H9 (cell line): ENCODE measurements around the gene CSTPP1. TPM values are rescaled to one million over a fixed set of nuclear protein-coding genes. Genes with fewer than 3 reads are reported as not detected.

ENCODE experiments used
- DNase-seq: peaks from one replicate; pipeline ENCODE4 v3.0.0-alpha.2; 2017
- H2AFZ ChIP-seq: one replicate; pipeline ENCODE4 v1.6.1; 2013; ENCODE audit warnings: mild to moderate bottlenecking, low read length, control low read depth, moderate library complexity
- H2AK5ac ChIP-seq: 2 replicates; pipeline ENCODE4 v1.6.1; 2013; ENCODE audit warnings: low read length, control low read depth, mixed read lengths; ENCODE audit not compliant: insufficient read length
- H2BK120ac ChIP-seq: one replicate; pipeline ENCODE4 v1.6.1; 2013; ENCODE audit warnings: low read depth, mild to moderate bottlenecking, low read length, control low read depth, inconsistent platforms; ENCODE audit not compliant: poor library complexity, severe bottlenecking
- H2BK12ac ChIP-seq: 2 replicates; pipeline ENCODE4 v1.6.1; 2013; ENCODE audit warnings: low read length, control low read depth, mixed read lengths, low read depth; ENCODE audit not compliant: insufficient read length
- H2BK15ac ChIP-seq: 2 replicates; pipeline ENCODE4 v1.6.1; 2013; ENCODE audit warnings: low read depth, low read length, control low read depth
- H2BK20ac ChIP-seq: one replicate; pipeline ENCODE4 v1.6.1; 2013; ENCODE audit warnings: low read depth, mild to moderate bottlenecking, low read length, control low read depth, inconsistent platforms; ENCODE audit not compliant: poor library complexity, severe bottlenecking
- H2BK5ac ChIP-seq: 2 replicates; pipeline ENCODE4 v1.6.1; 2013; ENCODE audit warnings: low read length, control low read depth, mixed read lengths; ENCODE audit not compliant: insufficient read length
- H3K14ac ChIP-seq: 2 replicates; pipeline ENCODE4 v1.6.1; 2013; ENCODE audit warnings: low read length, control low read depth; ENCODE audit not compliant: insufficient read depth
- H3K18ac ChIP-seq: 2 replicates; pipeline ENCODE4 v1.6.1; 2013; ENCODE audit warnings: low read depth, mild to moderate bottlenecking, mixed read lengths, low read length, control low read depth; ENCODE audit not compliant: insufficient read length
- H3K23ac ChIP-seq: 2 replicates; pipeline ENCODE4 v1.6.1; 2013; ENCODE audit warnings: low read length, control low read depth, mixed read lengths, low read depth; ENCODE audit not compliant: insufficient read length
- H3K23me2 ChIP-seq: 2 replicates; pipeline ENCODE4 v1.6.1; 2013; ENCODE audit warnings: low read depth, mild to moderate bottlenecking, mixed read lengths, low read length, control low read depth; ENCODE audit not compliant: insufficient read length, poor library complexity, severe bottlenecking
- H3K27ac ChIP-seq: 2 replicates; pipeline ENCODE4 v1.5.1; 2013; ENCODE audit warnings: low read length, control low read depth, mixed read lengths, low read depth; ENCODE audit not compliant: insufficient read length
- H3K27me3 ChIP-seq: 2 replicates; pipeline ENCODE4 v1.6.1; 2013; ENCODE audit warnings: low read length, control low read depth, inconsistent platforms; ENCODE audit not compliant: insufficient read depth
- H3K4ac ChIP-seq: 2 replicates; pipeline ENCODE4 v1.6.1; 2013; ENCODE audit warnings: low read depth, mild to moderate bottlenecking, control low read depth, inconsistent platforms, low read length, moderate library complexity
- H3K4me1 ChIP-seq: 2 replicates; pipeline ENCODE4 v1.6.1; 2013; ENCODE audit warnings: low read length, control low read depth, inconsistent platforms; ENCODE audit not compliant: insufficient read depth
- H3K4me2 ChIP-seq: 2 replicates; pipeline ENCODE4 v1.6.1; 2013; ENCODE audit warnings: low read length, control low read depth, mixed read lengths; ENCODE audit not compliant: insufficient read length, insufficient read depth
- H3K56ac ChIP-seq: 2 replicates; pipeline ENCODE4 v1.6.1; 2013; ENCODE audit warnings: low read depth, mild to moderate bottlenecking, mixed read lengths, low read length, control low read depth; ENCODE audit not compliant: insufficient read length
- H3K79me1 ChIP-seq: 2 replicates; pipeline ENCODE4 v1.6.1; 2013; ENCODE audit warnings: low read depth, mild to moderate bottlenecking, moderate library complexity, low read length, control low read depth, inconsistent platforms; ENCODE audit not compliant: insufficient read depth, poor library complexity, severe bottlenecking
- H3K79me2 ChIP-seq: 2 replicates; pipeline ENCODE4 v1.6.1; 2013; ENCODE audit warnings: low read length, control low read depth, inconsistent platforms; ENCODE audit not compliant: insufficient read depth
- H3K9ac ChIP-seq: 2 replicates; pipeline ENCODE4 v1.6.1; 2013; ENCODE audit warnings: low read length, control low read depth, mixed read lengths; ENCODE audit not compliant: insufficient read length; ENCODE audit errors: extremely low read depth
- H3K9me3 ChIP-seq: one replicate; pipeline ENCODE4 v1.6.1; 2013; ENCODE audit warnings: low read depth, low read length, inconsistent platforms; ENCODE audit not compliant: control insufficient read depth
- H3T11ph ChIP-seq: one replicate; pipeline ENCODE4 v1.6.1; 2013; ENCODE audit warnings: mild to moderate bottlenecking, low read length, control low read depth, inconsistent platforms
- H4K20me1 ChIP-seq: one replicate; pipeline ENCODE4 v1.6.1; 2013; ENCODE audit not compliant: control insufficient read depth, insufficient read length, insufficient read depth
- H4K5ac ChIP-seq: 2 replicates; pipeline ENCODE4 v1.6.1; 2013; ENCODE audit warnings: low read depth, mild to moderate bottlenecking, mixed read lengths, low read length, control low read depth; ENCODE audit not compliant: insufficient read length
- H4K8ac ChIP-seq: replicated peaks from 2 replicates; pipeline ENCODE4 v1.6.1; 2013; ENCODE audit warnings: low read length, control low read depth, mixed read lengths, low read depth; ENCODE audit not compliant: insufficient read length
- H4K91ac ChIP-seq: 2 replicates; pipeline ENCODE4 v1.6.1; 2013; ENCODE audit warnings: low read depth, mild to moderate bottlenecking, moderate library complexity, mixed read lengths, low read length, control low read depth; ENCODE audit not compliant: insufficient read length
- H3K27ac Mint-ChIP-seq, 3 experiments: 2 replicates in 2 of 3; 3 replicates in 1 of 3; pipeline ENCODE4 v1.8.0; 2020 to 2021; ENCODE audit warnings: mixed read lengths in 3 of 3, mild to moderate bottlenecking in 1 of 3, moderate library complexity in 1 of 3
- H3K27me3 Mint-ChIP-seq: 2 replicates; pipeline ENCODE4 v1.8.0; 2021; ENCODE audit warnings: low read depth, mild to moderate bottlenecking, moderate library complexity, mixed read lengths
- H3K36me3 Mint-ChIP-seq, 3 experiments: 2 replicates in 2 of 3; 3 replicates in 1 of 3; pipeline ENCODE4 v1.8.0; 2020 to 2021; ENCODE audit warnings: low read depth in 3 of 3, mixed read lengths in 3 of 3; ENCODE audit not compliant: insufficient read depth in 1 of 3
- H3K4me1 Mint-ChIP-seq, 2 experiments: 2 replicates each; pipeline ENCODE4 v1.8.0; 2020; ENCODE audit warnings: mixed read lengths in 2 of 2
- H3K4me3 Mint-ChIP-seq, 2 experiments: 2 replicates in 1 of 2; 3 replicates in 1 of 2; pipeline ENCODE4 v1.8.0; 2020 to 2021; ENCODE audit warnings: mild to moderate bottlenecking in 2 of 2, mixed read lengths in 2 of 2, moderate library complexity in 1 of 2
- H3K9me3 Mint-ChIP-seq, 2 experiments: 2 replicates in 1 of 2; 3 replicates in 1 of 2; pipeline ENCODE4 v1.8.0; 2020; ENCODE audit warnings: mild to moderate bottlenecking in 2 of 2, mixed read lengths in 2 of 2, moderate library complexity in 1 of 2
- WGBS: extraction: QIAGEN DNeasy Blood & Tissue Kit; methylation state at CpG from one replicate; pipeline ENCODE4 v1.1.7; 2013; ENCODE audit warnings: missing lambda C conversion rate, low lambda C conversion rate, mixed read lengths; ENCODE audit not compliant: insufficient read length; ENCODE audit errors: extremely low coverage; 5-methylcytosine and 5-hydroxymethylcytosine counted together
- total RNA-seq: library from RNA; stranded (reverse); gene quantifications from 2 replicates; pipeline ENCODE4 v1.2.1, GENCODE V29; 2021
- TF ChIP-seq, protein P1 (sequence below): fragments of 200-600 bp; sonication (generic); conservative IDR thresholded peaks from 3 replicates; pipeline ENCODE4 v1.8.0; 2021; ENCODE audit warnings: antibody characterized with exemption, mild to moderate bottlenecking

Gene CSTPP1
- total RNA-seq, 1 experiment from 2014 or later = 21.2 TPM

- Histone ChIP-seq H3K4ac (no peak overlapping the region), H4K8ac (no peak overlapping the region), H2AK5ac (no peak overlapping the region), H2BK20ac (no peak overlapping the region), H3K4me1 (no peaks in the 10 kb centered on the region), H2BK12ac (no peak overlapping the region), H3K79me1 (no peaks in the 10 kb centered on the region), H2BK5ac (no peak overlapping the region), H3K23ac (no peak overlapping the region), H3T11ph (no peak overlapping the region), H3K27me3 (no peaks in the 10 kb centered on the region), H2AFZ (no peak overlapping the region), H3K27ac (no peak overlapping the region), H3K18ac (no peak overlapping the region), H3K14ac (no peak overlapping the region), H4K20me1 (no peaks in the 10 kb centered on the region), H2BK120ac (no peak overlapping the region), H4K91ac (no peak overlapping the region), H3K56ac (no peak overlapping the region), H2BK15ac (no peak overlapping the region), H3K23me2 (no peaks in the 10 kb centered on the region), H4K5ac (no peak overlapping the region), H3K9ac (no peak overlapping the region), H3K9me3 (no peaks in the 10 kb centered on the region), H3K4me2 (no peak overlapping the region), H3K79me2 (no peaks in the 10 kb centered on the region)
- peaks cover 0 to 3% (median 0%) of the 10 kb centered on the region in 3 experiments; a peak in 1 of 7 replicates for H3K36me3 Mint-ChIP-seq
- no peaks in the 10 kb centered on the region for H3K27me3 Mint-ChIP-seq
- no CpG with 5 or more reads among the region's 3 CpGs for WGBS
- H3K4me1 Mint-ChIP-seq = peaks cover 13 to 17% of the 10 kb centered on the region in 2 experiments
- no peaks in the 10 kb centered on the region for H3K9me3 Mint-ChIP-seq
- no peak overlapping the region for H3K4me3 Mint-ChIP-seq
- no peak overlapping the region for H3K27ac Mint-ChIP-seq
- TF ChIP-seq, protein P1, sequence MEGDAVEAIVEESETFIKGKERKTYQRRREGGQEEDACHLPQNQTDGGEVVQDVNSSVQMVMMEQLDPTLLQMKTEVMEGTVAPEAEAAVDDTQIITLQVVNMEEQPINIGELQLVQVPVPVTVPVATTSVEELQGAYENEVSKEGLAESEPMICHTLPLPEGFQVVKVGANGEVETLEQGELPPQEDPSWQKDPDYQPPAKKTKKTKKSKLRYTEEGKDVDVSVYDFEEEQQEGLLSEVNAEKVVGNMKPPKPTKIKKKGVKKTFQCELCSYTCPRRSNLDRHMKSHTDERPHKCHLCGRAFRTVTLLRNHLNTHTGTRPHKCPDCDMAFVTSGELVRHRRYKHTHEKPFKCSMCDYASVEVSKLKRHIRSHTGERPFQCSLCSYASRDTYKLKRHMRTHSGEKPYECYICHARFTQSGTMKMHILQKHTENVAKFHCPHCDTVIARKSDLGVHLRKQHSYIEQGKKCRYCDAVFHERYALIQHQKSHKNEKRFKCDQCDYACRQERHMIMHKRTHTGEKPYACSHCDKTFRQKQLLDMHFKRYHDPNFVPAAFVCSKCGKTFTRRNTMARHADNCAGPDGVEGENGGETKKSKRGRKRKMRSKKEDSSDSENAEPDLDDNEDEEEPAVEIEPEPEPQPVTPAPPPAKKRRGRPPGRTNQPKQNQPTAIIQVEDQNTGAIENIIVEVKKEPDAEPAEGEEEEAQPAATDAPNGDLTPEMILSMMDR = no peak
- no peak for DNase-seq
Observed at GRCh38 chr11:47001781-47002181, 65.2 kb downstream of the CSTPP1 start.
